ENCODE data around the gene ZMIZ1.

DNA sequence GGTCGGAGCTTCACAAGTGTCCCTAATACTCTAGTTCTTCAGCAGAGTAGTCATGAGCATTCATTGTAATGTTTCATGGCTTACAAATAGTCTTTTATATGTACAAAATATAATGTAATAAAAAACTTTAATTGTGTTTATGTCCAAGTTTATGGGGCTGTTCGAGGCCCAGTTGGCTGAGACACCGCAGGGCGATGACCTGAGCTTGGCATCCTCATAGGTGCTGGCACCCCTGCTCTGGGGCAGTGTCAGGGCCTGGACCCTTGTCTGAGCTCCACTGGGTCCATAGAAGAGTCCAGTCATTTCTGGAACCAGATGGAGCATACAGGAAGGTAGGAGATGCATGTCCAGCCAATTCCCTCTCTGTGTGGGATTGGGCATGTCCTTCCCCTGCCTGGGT is 12.9 kb upstream of the ZMIZ1 start:
- TF ChIP-seq, protein P1, sequence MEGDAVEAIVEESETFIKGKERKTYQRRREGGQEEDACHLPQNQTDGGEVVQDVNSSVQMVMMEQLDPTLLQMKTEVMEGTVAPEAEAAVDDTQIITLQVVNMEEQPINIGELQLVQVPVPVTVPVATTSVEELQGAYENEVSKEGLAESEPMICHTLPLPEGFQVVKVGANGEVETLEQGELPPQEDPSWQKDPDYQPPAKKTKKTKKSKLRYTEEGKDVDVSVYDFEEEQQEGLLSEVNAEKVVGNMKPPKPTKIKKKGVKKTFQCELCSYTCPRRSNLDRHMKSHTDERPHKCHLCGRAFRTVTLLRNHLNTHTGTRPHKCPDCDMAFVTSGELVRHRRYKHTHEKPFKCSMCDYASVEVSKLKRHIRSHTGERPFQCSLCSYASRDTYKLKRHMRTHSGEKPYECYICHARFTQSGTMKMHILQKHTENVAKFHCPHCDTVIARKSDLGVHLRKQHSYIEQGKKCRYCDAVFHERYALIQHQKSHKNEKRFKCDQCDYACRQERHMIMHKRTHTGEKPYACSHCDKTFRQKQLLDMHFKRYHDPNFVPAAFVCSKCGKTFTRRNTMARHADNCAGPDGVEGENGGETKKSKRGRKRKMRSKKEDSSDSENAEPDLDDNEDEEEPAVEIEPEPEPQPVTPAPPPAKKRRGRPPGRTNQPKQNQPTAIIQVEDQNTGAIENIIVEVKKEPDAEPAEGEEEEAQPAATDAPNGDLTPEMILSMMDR (IDR thresholded peaks at IDR 0.05) = no peak
- no peak for TF ChIP-seq POLR2A (IDR thresholded peaks at IDR 0.05)
